ENCODE results near the gene EVI5. TPM values are rescaled to one million over a fixed set of nuclear protein-coding genes. Genes with fewer than 3 reads are reported as not detected.

The EVI5 gene
- polyA plus RNA-seq, 3 donors: 7.6 to 19.4 (median 14.3) TPM

DNA sequence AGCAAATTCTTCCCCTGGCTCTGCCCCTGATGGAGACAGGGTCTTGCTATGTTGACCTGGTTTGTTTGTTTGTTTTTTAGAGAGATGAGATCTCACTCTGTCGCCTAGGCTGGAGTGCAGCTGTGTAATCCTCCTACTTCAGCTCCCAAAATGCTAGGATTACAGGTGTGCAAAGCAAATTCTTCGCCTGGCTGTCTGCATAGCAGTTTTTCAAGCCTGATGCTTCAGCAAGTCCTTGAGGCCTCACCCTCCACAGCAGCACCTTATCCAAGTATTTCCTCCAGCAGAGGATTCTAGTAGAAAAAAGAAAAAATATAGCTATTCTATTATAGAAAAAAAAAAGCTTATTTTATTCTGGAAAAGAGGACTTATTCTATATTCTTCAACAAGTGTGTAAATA is 31.8 kb upstream of the EVI5 start:
- Histone ChIP-seq H3K36me3 (replicated peaks in 1 of 2; ENCODE audit: control insufficient read depth in 1 of 2, insufficient read depth in 2 of 2, low read length in 2 of 2) (no peaks in the 10 kb centered on the region), H3K9me3 (replicated peaks in 1 of 2; ENCODE audit: control insufficient read depth in 1 of 2, insufficient read depth in 1 of 2, low read length in 2 of 2) (no peaks in the 10 kb centered on the region), H3K4me1 (ENCODE audit: control insufficient read depth in 1 of 2, insufficient read depth in 2 of 2, low read length in 2 of 2) (no peaks in the 10 kb centered on the region), H3K27me3 (ENCODE audit: control insufficient read depth in 2 of 2, insufficient read depth in 2 of 2, low read length in 2 of 2) (no peaks in the 10 kb centered on the region), H4K20me1 (ENCODE audit: insufficient read depth, low read length) (no peaks in the 10 kb centered on the region), H3K4me3 (replicated peaks in 1 of 3; ENCODE audit: low read depth in 2 of 3, low read length in 3 of 3) (no peak overlapping the region), H2AFZ (ENCODE audit: insufficient read depth, low read depth, low read length, poor library complexity, severe bottlenecking) (no peak overlapping the region), H3K79me2 (ENCODE audit: insufficient read depth, low read length) (no peaks in the 10 kb centered on the region), H3K9ac (ENCODE audit: insufficient read depth, low read length, poor library complexity, severe bottlenecking) (no peak overlapping the region), H3K4me2 (replicated peaks; ENCODE audit: extremely low read depth, low read length, poor library complexity, severe bottlenecking) (no peak overlapping the region), H3K27ac (ENCODE audit: low read depth in 1 of 2, low read length in 2 of 2) (no peak overlapping the region)
- intact Hi-C loops (cut with micrococcal nuclease): loop anchor here in 1 of 2 donors (5.0 kb wide), 1 partner anchor 69 kb away; no protein-coding TSS in a partner anchor
- H3K27me3 Mint-ChIP-seq (ENCODE audit: low read depth in 3 of 3): peaks cover under 1 to 7% (median 5%) of the 10 kb centered on the region in 3 donors
- no peak for DNase-seq
- no peaks in the 10 kb centered on the region for H3K36me3 Mint-ChIP-seq
- TF ChIP-seq, protein P1, sequence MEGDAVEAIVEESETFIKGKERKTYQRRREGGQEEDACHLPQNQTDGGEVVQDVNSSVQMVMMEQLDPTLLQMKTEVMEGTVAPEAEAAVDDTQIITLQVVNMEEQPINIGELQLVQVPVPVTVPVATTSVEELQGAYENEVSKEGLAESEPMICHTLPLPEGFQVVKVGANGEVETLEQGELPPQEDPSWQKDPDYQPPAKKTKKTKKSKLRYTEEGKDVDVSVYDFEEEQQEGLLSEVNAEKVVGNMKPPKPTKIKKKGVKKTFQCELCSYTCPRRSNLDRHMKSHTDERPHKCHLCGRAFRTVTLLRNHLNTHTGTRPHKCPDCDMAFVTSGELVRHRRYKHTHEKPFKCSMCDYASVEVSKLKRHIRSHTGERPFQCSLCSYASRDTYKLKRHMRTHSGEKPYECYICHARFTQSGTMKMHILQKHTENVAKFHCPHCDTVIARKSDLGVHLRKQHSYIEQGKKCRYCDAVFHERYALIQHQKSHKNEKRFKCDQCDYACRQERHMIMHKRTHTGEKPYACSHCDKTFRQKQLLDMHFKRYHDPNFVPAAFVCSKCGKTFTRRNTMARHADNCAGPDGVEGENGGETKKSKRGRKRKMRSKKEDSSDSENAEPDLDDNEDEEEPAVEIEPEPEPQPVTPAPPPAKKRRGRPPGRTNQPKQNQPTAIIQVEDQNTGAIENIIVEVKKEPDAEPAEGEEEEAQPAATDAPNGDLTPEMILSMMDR (IDR thresholded peaks at IDR 0.05): no peak
- H3K9me3 Mint-ChIP-seq: peaks cover 0 to 3% (median 0%) of the 10 kb centered on the region in 7 donors
- 80% methylated on average over 2 of the region's 2 CpGs for WGBS (ENCODE audit: insufficient coverage)
- peaks cover 11% of the 10 kb centered on the region for H3K4me1 Mint-ChIP-seq
- H3K4me3 Mint-ChIP-seq: no peak overlapping the region
- peak overlapping the region in 1 of 7 donors; percentile 50 for H3K27ac Mint-ChIP-seq

DNA sequence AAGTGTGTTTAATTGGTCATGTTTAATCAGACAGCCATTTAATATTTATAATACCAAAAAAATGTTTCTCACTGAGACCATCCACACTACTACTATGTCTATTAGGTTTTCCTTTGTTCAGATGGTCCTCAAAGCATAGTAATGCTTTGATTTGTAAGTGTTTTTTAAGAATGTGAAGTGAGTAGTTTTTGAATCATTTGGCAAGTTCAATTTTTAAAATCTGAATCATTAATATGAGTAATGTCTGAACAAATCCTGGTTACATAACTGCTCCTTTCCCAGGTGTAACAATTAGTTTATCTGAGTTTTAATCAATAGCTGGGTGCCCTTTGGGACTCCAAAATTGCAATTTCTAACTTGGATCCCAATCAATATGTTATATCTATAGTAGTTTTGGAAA is 23.5 kb upstream of the EVI5 start:
- Histone ChIP-seq H2AFZ (ENCODE audit: insufficient read depth, low read depth, low read length, poor library complexity, severe bottlenecking) (no peak overlapping the region), H3K36me3 (replicated peaks in 1 of 2; ENCODE audit: control insufficient read depth in 1 of 2, insufficient read depth in 2 of 2, low read length in 2 of 2) (no peaks in the 10 kb centered on the region), H3K4me2 (replicated peaks; ENCODE audit: extremely low read depth, low read length, poor library complexity, severe bottlenecking) (no peak overlapping the region), H3K27me3 (ENCODE audit: control insufficient read depth in 2 of 2, insufficient read depth in 2 of 2, low read length in 2 of 2) (no peaks in the 10 kb centered on the region), H3K9ac (ENCODE audit: insufficient read depth, low read length, poor library complexity, severe bottlenecking) (no peak overlapping the region), H4K20me1 (ENCODE audit: insufficient read depth, low read length) (no peaks in the 10 kb centered on the region), H3K79me2 (ENCODE audit: insufficient read depth, low read length) (no peaks in the 10 kb centered on the region), H3K9me3 (replicated peaks in 1 of 2; ENCODE audit: control insufficient read depth in 1 of 2, insufficient read depth in 1 of 2, low read length in 2 of 2) (no peaks in the 10 kb centered on the region), H3K4me1 (ENCODE audit: control insufficient read depth in 1 of 2, insufficient read depth in 2 of 2, low read length in 2 of 2) (peaks cover 0 to 6% of the 10 kb centered on the region in 2 donors), H3K27ac (ENCODE audit: low read depth in 1 of 2, low read length in 2 of 2) (no peak overlapping the region), H3K4me3 (replicated peaks in 1 of 3; ENCODE audit: low read depth in 2 of 3, low read length in 3 of 3) (no peak overlapping the region)
- Mint-ChIP-seq H3K4me1 (peaks cover 5% of the 10 kb centered on the region), H3K36me3 (no peaks in the 10 kb centered on the region), H3K27me3 (ENCODE audit: low read depth in 3 of 3) (peaks cover 0 to 6% (median 3%) of the 10 kb centered on the region in 3 donors), H3K9me3 (peaks cover 0 to 5% (median 2%) of the 10 kb centered on the region in 7 donors), H3K4me3 (no peak overlapping the region), H3K27ac (no peak overlapping the region)
- intact Hi-C loops (cut with micrococcal nuclease): no loop called here
- no peak for DNase-seq
- TF ChIP-seq, protein P1 (IDR thresholded peaks at IDR 0.05): no peak
